C1 segment of cervical spinal cord (tissue), 14 donors: ENCODE results near the gene CPXM2.
A peak's percentile ranks its signal among the peaks of the same experiment; 100 is the strongest.
"Not testable (repeated sequence)": the region's sequence is repeated elsewhere in the genome, so short reads cannot be mapped to it uniquely, and the experiment has no call there.

Experiments
- DNase-seq, 14 donors: peaks; one replicate each; lab custom pipeline; 2025; lab: John Stamatoyannopoulos, UW

The CPXM2 gene

DNA sequence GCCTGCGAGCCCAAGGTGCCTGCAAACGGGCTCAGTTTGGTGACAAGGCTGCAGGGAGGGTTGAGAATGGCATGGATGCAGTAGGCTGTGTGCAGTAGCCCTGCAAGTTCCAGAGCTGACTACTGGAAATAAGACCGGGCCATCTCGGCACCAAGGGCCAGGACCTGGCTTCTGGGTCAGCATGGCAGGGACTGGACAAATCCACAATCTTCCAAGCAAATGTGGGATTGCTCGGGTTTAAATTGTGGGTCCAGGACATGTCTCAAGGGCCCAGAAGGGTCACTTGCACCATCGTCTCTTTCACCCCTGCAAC, 147.4 kb downstream of the CPXM2 start:
- no peak for DNase-seq

DNA sequence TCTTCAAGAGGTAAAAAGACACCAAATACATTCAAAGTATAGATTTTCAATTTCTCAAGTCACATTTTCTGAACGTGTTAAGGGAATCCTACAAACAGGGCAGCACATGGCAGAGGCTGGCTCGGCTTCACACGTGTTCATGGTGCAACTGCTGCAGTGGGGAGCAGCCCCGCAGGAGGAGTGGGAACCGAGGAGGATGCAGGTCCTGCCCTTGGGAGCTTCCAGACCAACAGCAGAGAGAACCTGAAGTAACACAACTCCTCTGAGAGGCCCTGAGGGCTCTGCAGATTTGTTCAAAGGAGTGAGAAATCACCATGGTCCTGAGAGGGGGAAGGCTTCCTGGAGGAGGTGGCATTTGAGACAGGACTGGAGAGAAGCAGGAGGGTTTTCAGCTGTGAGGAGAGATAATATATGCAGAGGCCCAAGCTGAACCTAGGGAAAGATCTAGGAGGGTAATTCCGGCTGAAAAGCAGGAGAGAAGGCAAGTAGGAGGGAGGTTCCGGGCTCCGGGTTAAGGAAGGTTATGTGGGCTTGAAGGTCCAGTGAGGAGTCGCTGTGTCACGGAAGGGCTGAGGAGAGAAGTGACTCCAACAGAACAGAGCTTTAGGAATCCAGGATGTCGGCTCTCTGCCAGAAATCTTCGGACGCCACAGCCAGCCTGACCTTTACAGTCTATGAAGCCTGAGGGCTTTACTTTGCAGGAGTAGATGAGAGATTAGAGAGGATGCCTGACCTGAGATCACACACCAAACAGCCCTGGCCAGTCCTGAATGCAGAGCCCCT, 148.0 kb downstream of the CPXM2 start:
- no peak for DNase-seq

DNA sequence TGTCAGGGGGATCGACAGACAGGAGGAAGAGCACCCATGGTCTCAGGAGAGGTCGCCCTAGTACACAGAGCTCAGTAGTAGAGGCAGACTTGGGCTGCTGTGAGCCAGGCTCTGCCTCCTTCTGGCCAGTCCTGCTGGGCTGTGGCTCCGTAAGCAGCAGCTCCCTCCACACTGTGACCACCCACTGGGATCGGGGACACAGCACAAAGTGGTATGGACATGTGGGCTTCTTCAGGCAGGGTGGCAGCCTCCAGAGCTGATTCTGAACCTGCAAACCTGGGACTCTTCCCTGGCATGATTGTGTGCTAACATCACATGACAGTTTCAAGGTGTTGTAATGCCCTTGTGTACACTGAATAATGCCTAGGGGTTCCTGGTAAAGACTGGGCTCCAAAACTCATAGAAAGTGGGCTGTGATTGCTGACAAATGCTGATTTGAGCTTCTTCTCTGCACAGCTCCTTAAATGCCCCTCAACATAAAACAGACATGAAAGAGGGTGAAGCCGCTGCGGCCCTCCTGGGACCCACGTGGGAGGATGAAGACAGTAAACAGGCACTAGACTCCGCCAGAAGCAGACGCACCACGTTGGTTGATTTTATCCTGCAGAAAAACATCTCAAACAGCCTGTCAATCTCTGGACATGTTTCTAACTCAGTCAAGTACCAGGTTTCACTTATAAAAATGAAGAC, 148.7 kb downstream of the CPXM2 start:
- DNase-seq = no peak

DNA sequence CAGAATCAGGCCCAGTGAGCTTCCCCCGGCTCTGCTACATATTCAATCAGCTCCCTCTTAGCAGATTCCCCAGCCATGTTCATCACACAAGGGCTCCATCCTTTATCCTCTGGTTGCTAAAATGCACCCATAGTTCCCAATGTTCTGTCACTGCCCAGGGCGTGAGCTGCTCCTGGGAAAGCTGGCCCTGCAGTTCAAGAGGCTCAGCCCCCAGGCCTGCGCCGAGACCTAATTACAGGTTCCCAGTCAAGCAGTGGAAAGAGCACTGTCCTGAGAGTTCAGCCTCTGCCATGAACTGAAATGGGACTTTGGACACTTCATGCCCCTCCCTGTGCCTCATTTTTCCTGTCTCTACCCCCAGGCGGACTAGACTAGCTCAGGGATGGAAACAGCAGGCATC, 149.9 kb downstream of the CPXM2 start:
- no peak for DNase-seq

DNA sequence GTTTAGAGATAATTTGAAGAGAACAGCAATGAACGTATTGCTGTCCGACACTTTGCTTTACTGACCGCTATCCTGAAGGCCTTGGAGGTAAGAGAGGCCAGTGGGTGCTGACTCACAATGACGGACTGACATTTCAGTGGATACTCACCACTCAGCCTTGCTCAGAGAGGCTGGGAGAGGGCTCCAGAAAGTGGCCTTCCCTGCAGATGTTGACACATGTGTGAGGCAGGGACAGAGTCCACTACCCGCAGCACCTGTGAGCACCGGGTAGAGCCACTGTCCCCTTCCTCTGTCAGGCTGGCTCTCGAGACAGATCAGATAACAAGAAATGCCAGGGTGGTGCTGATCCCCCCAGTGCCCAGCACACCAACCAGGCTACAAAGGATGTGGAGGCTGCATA, 150.5 kb downstream of the CPXM2 start:
- no peak for DNase-seq

DNA sequence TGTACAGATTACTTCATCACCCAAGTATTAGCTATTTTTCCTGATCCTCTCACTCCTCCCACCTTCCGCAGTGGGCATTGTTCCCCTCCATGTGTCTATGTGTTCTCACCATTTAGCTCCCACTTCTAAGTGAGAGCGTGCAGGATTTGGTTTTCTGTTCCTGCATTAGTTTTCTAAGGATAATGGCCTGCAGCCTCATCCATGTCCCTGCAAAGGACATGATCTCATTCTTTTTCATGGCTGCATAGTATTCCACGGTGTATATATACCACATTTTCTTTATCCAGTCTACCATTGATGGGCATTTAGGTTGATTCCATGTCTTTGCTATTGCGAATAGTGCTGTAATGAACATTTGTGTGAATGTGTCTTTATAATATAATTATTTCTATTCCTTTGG, 154.7 kb downstream of the CPXM2 start:
- not testable (repeated sequence) for DNase-seq

DNA sequence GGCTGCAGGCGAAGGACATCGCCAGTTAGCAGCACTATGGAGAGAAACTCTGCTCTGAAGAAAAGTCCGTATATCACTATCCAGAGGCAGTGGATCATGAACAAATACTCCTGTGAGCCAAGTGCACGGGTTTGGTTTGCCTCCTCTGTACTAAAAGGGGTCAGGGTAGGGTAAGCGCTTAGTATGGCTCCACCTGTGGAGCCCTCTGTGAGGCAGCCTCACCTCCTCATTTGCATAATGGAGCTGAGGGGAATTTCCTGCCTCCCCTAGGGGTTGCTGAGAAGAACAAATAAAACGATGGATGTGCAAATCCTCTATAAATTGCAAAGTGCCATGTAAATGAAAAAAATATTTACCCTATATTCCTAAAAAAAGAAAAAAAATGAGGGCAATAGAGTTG, 162.1 kb downstream of the CPXM2 start:
- DNase-seq = no peak

DNA sequence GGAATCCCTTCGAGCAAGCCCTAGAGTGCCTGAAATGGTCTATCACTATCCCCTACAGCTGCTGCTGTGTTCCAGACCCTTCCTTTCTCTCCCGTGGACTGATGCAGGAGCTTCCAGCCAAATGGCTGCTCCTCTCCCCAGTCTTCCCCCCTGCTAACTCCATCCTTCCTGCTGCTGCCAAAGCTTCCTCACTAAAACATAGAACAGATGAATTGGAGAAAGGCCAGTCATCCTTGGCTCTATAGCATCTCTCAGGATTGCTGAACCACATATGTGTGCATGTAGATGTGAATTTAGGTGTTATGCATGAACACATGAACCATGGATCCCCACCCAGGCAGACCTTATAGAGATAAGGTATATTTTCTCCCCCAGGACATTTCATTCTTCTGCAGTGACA, 164.8 kb downstream of the CPXM2 start:
- peak in 1 of 14 donors; percentile 16 for DNase-seq

DNA sequence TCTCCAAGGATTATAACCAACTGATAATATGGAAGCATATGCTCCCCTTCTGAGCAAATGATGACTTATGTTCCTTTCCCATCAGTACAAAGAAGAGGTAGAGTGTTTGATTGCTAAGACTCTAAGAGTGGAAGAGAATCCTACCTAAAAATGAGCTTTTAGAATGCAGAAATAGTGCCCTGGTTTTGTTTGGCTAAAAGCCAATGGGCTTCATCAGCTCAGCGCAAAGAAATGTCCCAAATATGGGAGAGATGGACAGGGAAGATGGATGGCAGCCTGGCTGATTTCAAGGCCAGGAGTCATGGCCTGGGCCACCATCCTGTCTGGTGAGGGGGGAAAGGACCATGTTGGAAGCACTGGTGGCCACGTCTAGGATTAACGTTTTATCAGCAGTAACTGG, 165.2 kb downstream of the CPXM2 start:
- DNase-seq = no peak

DNA sequence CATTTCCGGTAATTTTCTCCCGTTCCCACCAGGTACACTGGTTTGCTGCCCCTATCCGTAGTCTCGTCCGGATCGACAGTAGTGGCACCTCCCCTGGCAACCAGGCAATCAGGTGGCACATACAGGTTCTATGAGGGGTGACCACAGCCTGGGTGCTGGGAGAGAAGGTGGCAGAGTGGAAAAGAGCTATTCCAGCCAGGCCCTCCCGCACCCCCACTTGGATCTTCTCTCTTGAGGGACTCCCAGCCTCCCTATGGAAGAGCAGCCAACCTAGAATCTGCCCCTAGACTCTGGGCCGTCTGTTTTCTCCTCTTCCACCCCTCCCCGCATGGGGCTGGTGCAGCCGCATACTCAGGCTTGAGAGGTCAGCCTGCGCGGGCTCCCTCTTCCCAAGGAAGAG, 166.9 kb downstream of the CPXM2 start:
- DNase-seq = no peak

DNA sequence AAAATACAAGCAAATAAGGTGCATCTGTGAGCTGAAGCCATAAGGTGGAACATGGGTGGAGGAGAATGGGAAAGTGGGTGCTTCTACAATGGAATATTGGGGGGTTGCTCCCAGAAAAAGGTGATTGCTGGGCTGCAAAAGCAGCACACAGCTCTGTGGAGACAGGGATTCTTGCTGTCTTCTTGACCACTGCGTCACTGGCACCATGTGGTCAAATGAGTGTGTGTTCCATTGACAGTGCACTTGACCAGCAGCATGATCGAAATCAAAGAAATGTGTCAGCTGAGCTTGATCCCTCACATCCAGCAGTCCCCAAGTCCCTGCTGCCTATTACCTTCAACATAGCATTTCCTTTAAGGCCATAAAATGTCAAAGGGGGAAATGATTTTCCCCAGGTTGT, 169.3 kb downstream of the CPXM2 start:
- no peak for DNase-seq

DNA sequence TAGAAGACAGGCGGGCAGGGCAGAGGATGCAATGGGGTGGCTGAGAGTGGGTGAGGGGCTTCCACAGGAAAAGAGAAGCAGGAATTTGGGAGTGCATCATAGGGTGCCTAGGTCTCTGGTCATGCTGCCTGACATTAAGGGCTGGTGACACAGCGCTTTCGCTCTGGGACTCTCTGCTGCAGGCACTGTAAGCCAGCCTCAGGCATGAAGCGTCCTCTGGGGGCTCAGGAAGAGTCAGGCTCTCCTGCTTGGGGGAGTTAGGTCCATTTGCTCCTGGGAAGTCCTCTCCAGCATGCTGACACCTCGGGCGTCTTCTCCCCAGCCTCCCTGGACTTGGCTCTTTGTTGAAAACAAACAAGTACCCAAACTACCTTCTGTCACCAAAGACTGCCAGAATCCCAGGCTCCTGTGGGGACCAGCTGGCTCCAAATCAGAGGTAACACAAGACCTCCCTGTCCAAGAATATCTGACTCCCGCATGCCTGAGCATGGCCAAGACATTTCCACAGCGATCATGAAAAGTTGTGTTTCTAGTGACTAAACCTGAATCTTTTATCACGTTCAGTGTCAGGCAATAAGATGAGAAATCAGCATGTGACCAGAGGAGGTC, 170.1 kb downstream of the CPXM2 start:
- peak in 1 of 14 donors; percentile 14 for DNase-seq

DNA sequence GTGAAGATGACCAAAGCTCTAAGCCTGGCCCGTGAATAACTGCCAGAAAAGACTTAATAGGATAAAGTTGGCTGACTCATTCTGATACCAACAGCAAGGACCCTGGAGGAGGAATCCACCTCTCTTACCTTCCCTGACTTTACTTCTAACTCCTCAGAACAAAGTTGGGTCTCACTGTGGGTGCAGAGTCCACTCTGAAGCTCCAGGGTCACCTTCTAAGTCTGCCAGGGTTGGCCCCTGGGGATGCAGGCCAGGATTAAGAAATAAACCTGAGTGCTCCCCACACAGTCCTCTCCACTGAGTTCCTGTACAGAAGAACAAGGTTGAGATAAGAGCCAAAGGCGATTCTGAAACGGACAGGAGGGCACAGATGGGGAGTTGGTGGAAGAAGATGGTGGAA, 171.1 kb downstream of the CPXM2 start:
- DNase-seq = no peak

DNA sequence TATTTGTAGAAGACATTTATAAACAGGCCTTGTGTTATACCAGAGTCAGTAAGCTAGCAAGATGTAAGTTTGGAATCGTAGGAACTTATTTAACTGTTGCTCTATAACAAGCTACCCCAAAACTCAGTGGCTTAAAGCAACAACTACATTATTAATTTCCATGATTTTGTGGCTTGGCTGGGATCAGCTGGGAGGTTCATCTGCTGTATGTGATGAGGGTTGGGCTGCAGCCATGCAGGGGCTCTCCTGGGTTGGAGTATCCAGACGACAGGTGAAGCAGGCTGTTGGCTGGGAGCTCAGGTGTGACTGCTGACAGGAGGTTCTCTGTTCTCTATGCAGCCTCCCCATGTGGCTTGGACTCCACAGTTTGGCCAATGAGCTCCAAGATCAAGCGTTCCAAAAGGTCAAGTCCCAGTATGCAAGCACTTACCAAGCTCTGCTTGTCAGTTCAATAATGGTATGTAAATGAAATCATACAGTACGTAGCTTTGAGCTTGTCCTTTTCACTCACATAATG, 173.0 kb downstream of the CPXM2 start:
- DNase-seq = no peak

DNA sequence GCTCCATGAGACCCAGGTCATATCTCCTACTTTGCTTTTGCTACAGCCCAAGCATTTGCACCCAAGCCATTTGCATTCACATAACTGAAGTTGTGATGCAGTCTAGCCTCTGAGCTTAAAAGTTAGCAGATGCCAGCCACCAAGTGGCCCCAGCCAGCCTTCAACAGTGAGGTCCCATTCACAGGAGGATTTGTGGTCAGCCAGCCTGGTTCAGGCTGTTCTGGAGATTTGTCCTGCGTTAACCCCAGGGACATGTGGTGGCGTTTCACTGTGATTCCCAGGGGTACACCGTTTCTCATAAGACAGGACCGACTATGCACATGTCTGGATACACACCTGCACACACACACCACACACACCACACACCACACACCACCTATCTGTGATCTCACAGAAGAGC, 174.3 kb downstream of the CPXM2 start:
- no peak for DNase-seq

DNA sequence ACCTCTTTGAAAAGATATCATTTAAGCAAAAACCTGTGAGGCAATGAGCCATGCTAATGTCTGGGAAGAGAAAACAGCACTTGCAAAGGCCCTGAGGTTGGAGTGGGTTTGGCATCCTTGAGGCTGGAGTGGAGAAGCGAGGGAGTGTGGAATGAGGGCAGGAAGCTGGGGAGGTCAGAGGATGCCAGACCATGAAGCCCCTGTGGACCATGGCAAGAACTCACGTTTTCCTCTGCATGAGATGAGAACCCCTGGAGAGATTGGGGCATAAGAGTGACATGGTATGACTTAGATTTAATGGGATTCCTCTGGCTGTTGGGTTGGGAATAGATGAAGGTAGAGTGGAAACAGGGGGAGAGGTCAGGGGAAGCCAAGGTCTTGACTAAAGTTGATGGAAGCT, 176.1 kb downstream of the CPXM2 start:
- no peak for DNase-seq

DNA sequence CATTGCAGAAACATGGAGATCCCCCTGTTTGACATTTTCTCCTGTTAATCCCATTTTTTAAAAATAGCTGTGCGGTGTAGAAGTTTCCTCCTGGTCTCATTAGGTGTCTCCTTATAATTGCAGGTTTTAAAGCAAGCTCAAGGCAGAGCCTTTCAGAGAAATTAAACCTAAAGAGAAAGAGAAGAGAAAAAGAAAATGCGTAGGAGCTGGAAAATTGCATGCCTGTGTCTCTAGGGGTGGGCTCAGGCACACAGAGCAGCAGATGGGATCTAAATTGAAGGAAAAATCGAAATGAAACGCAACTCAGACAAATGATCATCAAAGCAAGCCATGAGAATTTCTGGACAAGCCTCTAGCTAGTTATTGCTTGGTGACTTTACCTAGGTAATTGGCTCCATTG, 185.4 kb downstream of the CPXM2 start:
- no peak for DNase-seq

DNA sequence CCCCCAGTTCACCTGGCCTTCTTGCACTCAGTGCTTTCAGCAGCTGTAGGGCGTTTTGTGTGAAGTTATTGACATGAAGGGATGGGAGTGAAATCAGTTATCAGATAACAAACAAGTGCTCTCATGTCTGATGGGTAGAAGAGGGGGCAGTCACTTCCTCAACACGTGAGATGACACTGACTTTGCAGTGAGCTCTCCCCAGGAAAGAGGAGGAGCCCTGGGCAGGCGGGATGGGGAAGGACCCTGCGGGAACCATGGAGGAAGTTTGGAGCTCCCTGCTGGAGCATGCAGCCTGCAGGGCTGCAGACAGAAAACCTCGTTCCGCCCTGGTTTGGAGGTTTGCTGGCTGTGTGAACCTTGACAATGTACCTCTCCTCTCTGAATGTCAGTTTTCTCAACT, 186.8 kb downstream of the CPXM2 start:
- no peak for DNase-seq

DNA sequence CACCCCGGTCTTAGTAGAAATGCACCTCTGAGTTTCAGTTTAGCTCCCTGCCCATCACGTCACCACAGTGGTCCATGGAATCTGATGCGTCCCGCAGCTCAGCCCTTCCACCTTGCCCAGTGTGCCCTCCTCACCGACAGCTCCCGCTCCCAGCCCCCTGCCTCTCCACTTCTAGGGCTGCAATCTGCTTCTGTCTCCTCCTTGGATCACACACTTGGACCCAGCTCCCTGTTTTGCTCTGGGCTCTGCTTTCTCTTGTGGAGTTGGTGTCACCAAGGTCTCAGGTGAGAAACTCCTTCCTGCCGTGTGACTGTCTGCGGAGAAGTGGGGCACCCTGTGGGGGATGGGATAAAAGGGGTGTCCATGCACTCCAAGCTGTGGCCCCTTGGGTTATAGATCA, 187.5 kb downstream of the CPXM2 start:
- DNase-seq = no peak

DNA sequence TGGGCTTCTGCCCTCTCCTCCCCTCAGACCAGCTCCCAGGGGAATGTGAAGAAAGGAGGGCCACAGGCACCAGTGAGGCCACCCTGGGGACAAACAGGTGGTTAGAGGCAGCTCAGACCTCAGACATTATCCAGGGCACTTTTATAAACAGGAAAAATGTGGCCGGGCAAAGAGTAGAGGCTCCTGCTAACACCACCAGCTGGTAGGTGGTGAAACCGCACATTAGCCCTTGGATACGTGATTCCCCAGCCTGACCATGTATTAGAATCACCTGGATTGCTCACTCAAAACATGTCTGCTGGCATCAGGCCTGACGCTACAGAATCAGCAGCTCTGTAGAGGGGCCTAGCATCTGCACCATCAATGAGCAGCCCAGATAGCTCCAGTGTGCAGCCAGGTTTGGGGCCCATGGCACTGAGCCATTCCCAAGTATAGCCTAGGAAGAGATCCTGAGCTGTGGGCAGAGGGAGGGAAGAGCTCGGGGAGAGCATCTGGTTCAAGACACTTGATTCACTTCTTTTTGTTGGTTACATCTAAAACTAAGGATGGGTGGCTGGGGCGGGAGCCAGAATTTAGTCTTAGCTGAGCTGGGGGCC, 188.3 kb downstream of the CPXM2 start:
- DNase-seq = no peak
